ENCODE data around the gene FBXO48. TPM values are rescaled to one million over a fixed set of nuclear protein-coding genes. Genes with fewer than 3 reads are reported as not detected.

Gene FBXO48
- total RNA-seq, 1 donor from 2014 or later: 2.7 TPM

DNA sequence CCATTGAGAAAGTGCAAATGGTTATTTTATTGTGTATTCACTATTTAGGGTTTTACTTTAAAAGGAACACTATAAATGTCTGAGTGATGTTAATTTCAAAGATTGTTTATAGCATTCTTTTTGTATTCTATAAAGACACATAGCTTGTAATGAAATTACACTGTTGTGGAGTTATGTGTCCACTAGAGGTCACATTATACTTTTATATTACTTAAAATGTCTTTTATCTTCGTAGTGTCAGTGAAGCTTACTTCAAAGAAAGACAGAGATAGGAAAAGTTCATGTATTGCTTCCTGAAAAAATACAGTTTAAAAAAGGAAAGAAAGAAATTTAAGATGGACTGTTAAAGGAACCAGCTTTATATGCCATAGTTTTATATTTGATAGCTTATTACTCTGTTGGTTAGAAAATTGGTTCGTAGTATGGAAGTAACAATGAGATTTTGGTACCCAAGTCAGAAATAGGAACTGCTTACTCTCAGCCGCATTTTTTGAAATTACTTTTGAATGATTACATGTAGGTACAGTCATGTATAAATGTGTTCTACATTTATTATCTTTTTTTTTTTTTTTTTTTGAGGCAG is 20.8 kb upstream of the FBXO48 start:
- no peak overlapping the region for H3K9ac ChIP-seq
- peaks cover 5% of the 10 kb centered on the region for H3K4me1 ChIP-seq
- H3K27me3 ChIP-seq: no peaks in the 10 kb centered on the region
- no peak overlapping the region for H3K27ac ChIP-seq
- Mint-ChIP-seq H3K27me3 (ENCODE audit: insufficient read depth, low read depth) (no peaks in the 10 kb centered on the region), H3K4me1 (no peaks in the 10 kb centered on the region), H3K9me3 (no peaks in the 10 kb centered on the region), H3K4me3 (no peak overlapping the region), H3K36me3 (no peaks in the 10 kb centered on the region), H3K27ac (no peak overlapping the region)
- H3K79me2 ChIP-seq (ENCODE audit: low read depth): no peaks in the 10 kb centered on the region
- H3K4me3 ChIP-seq: no peak overlapping the region
- H4K20me1 ChIP-seq (ENCODE audit: low read depth): no peaks in the 10 kb centered on the region
- no peaks in the 10 kb centered on the region for H3K9me3 ChIP-seq (ENCODE audit: low read depth)
- no peaks in the 10 kb centered on the region for H3K36me3 ChIP-seq
- DNase-seq (ENCODE audit: low spot score): peak; percentile 9
- no peak overlapping the region for H2AFZ ChIP-seq (replicated peaks)
- TF ChIP-seq EZH2phosphoT487 (IDR thresholded peaks at IDR 0.05) (no peak), EZH2 (IDR thresholded peaks at IDR 0.05) (no peak), CTCF (IDR thresholded peaks at IDR 0.05) (peak; percentile 60)
- H3F3A ChIP-seq (ENCODE audit: low read depth): no peaks in the 10 kb centered on the region
- no peak overlapping the region for H3K4me2 ChIP-seq

- Histone ChIP-seq H3K4me3 (no peak overlapping the region), H4K20me1 (ENCODE audit: low read depth) (no peaks in the 10 kb centered on the region), H3K4me2 (no peak overlapping the region), H3K36me3 (no peaks in the 10 kb centered on the region), H3K9ac (no peak overlapping the region), H3K27ac (no peak overlapping the region), H2AFZ (replicated peaks) (no peak overlapping the region), H3K27me3 (no peaks in the 10 kb centered on the region), H3K79me2 (ENCODE audit: low read depth) (peaks cover 5% of the 10 kb centered on the region), H3F3A (ENCODE audit: low read depth) (no peaks in the 10 kb centered on the region), H3K9me3 (ENCODE audit: low read depth) (no peaks in the 10 kb centered on the region), H3K4me1 (peaks cover 5% of the 10 kb centered on the region)
- H3K27me3 Mint-ChIP-seq (ENCODE audit: insufficient read depth, low read depth): peaks cover 2% of the 10 kb centered on the region
- H3K4me3 Mint-ChIP-seq: no peak overlapping the region
- TF ChIP-seq EZH2phosphoT487 (IDR thresholded peaks at IDR 0.05) (no peak), CTCF (IDR thresholded peaks at IDR 0.05) (no peak), EZH2 (IDR thresholded peaks at IDR 0.05) (no peak)
- H3K9me3 Mint-ChIP-seq: no peaks in the 10 kb centered on the region
- no peaks in the 10 kb centered on the region for H3K36me3 Mint-ChIP-seq
- DNase-seq (ENCODE audit: low spot score): no peak
- no peaks in the 10 kb centered on the region for H3K4me1 Mint-ChIP-seq
- no peak overlapping the region for H3K27ac Mint-ChIP-seq
Measured at GRCh38 chr2:68483011-68483410, 15.9 kb upstream of the FBXO48 start.

GRCh38 chr2:68482296-68482820 is 15.3 kb upstream of the FBXO48 start:
- no peaks in the 10 kb centered on the region for H3K4me1 Mint-ChIP-seq
- DNase-seq (ENCODE audit: low spot score): no peak
- H3F3A ChIP-seq (ENCODE audit: low read depth): no peaks in the 10 kb centered on the region
- H3K27me3 ChIP-seq: no peaks in the 10 kb centered on the region
- peaks cover 5% of the 10 kb centered on the region for H3K4me1 ChIP-seq
- H3K36me3 Mint-ChIP-seq: no peaks in the 10 kb centered on the region
- H3K4me3 ChIP-seq: no peak overlapping the region
- no peak overlapping the region for H2AFZ ChIP-seq (replicated peaks)
- no peak overlapping the region for H3K27ac ChIP-seq
- H3K79me2 ChIP-seq (ENCODE audit: low read depth): peaks cover 5% of the 10 kb centered on the region
- TF ChIP-seq CTCF (IDR thresholded peaks at IDR 0.05) (no peak), EZH2 (IDR thresholded peaks at IDR 0.05) (no peak), EZH2phosphoT487 (IDR thresholded peaks at IDR 0.05) (no peak)
- no peaks in the 10 kb centered on the region for H3K36me3 ChIP-seq
- H3K9ac ChIP-seq: no peak overlapping the region
- no peaks in the 10 kb centered on the region for H3K9me3 Mint-ChIP-seq
- peaks cover 2% of the 10 kb centered on the region for H3K27me3 Mint-ChIP-seq (ENCODE audit: insufficient read depth, low read depth)
- H4K20me1 ChIP-seq (ENCODE audit: low read depth): no peaks in the 10 kb centered on the region
- no peak overlapping the region for H3K27ac Mint-ChIP-seq
- H3K9me3 ChIP-seq (ENCODE audit: low read depth): no peaks in the 10 kb centered on the region
- H3K4me3 Mint-ChIP-seq: no peak overlapping the region
- no peak overlapping the region for H3K4me2 ChIP-seq

Measured in neural progenitor cell (in vitro differentiated cells).